ENCODE measurements around the gene DDX55. TPM values are rescaled to one million over a fixed set of nuclear protein-coding genes. Genes with fewer than 3 reads are reported as not detected.

The DDX55 gene
- total and polyA plus RNA-seq, 2 of the 13 experiments (the other 11 are each of a cell fraction or from before 2014, with no cell fraction given) = 22.2 to 37.0 TPM

- TF ChIP-seq ZNF687 (CRISPR knock-in tag; IDR thresholded peaks at IDR 0.05) (peak; percentile 99), FOXJ3 (CRISPR knock-in tag; IDR thresholded peaks at IDR 0.05; ENCODE audit: borderline replicate concordance) (peak; percentile 23; the same call in 1 of the 2 replicates), RFX5 (IDR thresholded peaks at IDR 0.05; ENCODE audit: low read depth, low read length) (no peak), ATF7-NPFF (CRISPR knock-in tag; IDR thresholded peaks at IDR 0.05; ENCODE audit: low read depth) (peak; percentile 62; the same call in 1 of the 2 replicates), BRCA1 (CRISPR knock-in tag; IDR thresholded peaks at IDR 0.05) (0 out of 2 replicates have a peak, but pooled peaks have one; percentile 89), ZKSCAN5 (CRISPR knock-in tag; IDR thresholded peaks at IDR 0.05) (no peak), ZFY (CRISPR knock-in tag; IDR thresholded peaks at IDR 0.05) (peak; percentile 93), SMAD3 (CRISPR knock-in tag; IDR thresholded peaks at IDR 0.05) (peak; percentile 97), KMT2B (CRISPR knock-in tag; IDR thresholded peaks at IDR 0.05) (peak; percentile 99), ZNF619 (CRISPR knock-in tag; IDR thresholded peaks at IDR 0.05) (peak; percentile 81; the same call in 1 of the 2 replicates), ZNF7 (CRISPR knock-in tag; IDR thresholded peaks at IDR 0.05) (no peak; the same call in 1 of the 2 replicates), ZNF496 (CRISPR knock-in tag; IDR thresholded peaks at IDR 0.05; ENCODE audit: insufficient replicate concordance) (no peak), PAWR (CRISPR knock-in tag; IDR thresholded peaks at IDR 0.05; ENCODE audit: borderline replicate concordance) (0 out of 2 replicates have a peak, but pooled peaks have one; percentile 79), CCDC6 (CRISPR knock-in tag; IDR thresholded peaks at IDR 0.05) (peak; percentile 69; the same call in 1 of the 2 replicates), GLI4 (CRISPR knock-in tag; IDR thresholded peaks at IDR 0.05; ENCODE audit: borderline replicate concordance) (peak; percentile 75)
- TF ChIP-seq, protein P1, sequence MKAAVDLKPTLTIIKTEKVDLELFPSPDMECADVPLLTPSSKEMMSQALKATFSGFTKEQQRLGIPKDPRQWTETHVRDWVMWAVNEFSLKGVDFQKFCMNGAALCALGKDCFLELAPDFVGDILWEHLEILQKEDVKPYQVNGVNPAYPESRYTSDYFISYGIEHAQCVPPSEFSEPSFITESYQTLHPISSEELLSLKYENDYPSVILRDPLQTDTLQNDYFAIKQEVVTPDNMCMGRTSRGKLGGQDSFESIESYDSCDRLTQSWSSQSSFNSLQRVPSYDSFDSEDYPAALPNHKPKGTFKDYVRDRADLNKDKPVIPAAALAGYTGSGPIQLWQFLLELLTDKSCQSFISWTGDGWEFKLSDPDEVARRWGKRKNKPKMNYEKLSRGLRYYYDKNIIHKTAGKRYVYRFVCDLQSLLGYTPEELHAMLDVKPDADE (CRISPR knock-in tag; IDR thresholded peaks at IDR 0.05) = no peak
- TF ChIP-seq, protein P2, sequence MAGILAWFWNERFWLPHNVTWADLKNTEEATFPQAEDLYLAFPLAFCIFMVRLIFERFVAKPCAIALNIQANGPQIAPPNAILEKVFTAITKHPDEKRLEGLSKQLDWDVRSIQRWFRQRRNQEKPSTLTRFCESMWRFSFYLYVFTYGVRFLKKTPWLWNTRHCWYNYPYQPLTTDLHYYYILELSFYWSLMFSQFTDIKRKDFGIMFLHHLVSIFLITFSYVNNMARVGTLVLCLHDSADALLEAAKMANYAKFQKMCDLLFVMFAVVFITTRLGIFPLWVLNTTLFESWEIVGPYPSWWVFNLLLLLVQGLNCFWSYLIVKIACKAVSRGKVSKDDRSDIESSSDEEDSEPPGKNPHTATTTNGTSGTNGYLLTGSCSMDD (CRISPR knock-in tag; IDR thresholded peaks at IDR 0.05) = peak; percentile 54; the same call in 1 of the 2 replicates
These were observed at the start of gene DDX55 (continued) for GRCh38 chr12:123601602-123602489.

Measured in HepG2 (cell line).